CD4-positive, alpha-beta T cell treated with Interleukin-4 for 4 hours (primary cell): ENCODE data around the gene TMIGD2.
A peak's percentile ranks its signal among the peaks of the same experiment; 100 is the strongest.

Experiments used
- DNase-seq: peaks from one replicate; pipeline ENCODE4 v3.0.0-alpha.2; 2020

TMIGD2 gene

DNA sequence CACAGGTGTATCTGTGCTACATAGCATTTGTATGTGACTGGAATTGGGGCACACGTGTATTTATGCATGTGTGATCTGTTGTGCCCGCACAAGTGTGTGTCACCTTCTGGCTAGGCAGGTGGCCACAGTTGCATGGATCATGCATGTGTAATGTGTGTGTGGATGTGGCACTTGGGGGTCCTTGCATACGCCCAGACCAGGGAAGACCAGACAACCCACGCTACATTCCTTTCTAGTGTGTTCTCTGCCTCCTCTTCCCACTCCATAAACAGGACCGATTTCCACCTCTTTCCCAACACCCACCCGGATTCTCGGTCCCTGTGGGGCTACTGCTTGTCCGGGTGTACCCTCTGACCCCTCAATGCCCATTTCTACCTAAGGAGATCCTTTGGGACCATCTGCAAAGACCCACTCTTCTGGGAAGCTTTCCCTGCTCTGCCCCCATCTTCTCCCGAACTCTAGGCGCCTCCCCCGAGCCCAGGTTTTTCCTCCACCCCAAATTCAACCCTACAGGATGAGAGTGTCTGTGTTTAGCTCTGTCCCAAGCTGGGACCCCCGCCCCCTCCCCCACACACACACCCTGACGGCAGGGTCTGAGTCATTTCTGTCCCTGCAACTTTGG, 24.1 kb upstream of the TMIGD2 start:
- DNase-seq, result no peak

DNA sequence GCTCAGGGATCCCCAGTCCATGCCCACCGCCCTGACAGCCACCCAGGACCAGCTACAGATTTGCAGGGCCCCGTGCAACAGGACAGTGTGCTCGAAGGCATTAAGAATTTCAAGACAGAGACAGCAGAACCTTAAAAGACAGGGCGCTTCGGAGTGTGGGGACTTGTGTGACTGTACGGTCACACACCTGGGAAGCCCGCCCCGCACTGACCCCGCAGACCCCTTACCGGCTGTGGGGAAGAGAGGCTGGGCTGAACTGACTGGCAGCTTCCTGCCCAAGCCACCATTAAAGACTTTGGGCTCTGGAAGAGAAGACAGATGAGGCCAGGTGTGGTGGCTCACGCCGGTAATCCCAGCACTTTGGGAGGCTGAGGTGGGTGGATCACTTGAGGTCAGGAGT, 22.0 kb upstream of the TMIGD2 start:
- DNase-seq, result no peak

DNA sequence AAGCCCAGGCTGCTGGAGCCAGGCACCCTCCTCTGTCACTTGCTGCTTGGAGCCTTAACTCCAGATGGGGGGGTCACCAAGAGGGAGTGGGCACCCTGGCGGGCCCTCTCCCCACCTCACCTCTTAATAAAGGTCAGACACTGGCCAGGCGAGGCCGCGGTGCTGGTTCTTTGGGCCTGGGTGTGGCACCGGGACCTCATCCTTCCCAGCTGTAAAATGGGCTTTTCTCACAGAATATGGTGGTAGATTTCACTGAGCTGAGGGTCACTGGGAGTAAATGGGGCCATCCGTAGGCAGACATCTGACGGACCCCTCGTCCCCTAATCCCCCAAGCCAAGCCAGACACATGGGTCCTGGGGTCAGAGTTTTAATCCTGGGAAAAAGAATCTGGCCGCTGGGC, 21.5 kb upstream of the TMIGD2 start:
- DNase-seq, result no peak

DNA sequence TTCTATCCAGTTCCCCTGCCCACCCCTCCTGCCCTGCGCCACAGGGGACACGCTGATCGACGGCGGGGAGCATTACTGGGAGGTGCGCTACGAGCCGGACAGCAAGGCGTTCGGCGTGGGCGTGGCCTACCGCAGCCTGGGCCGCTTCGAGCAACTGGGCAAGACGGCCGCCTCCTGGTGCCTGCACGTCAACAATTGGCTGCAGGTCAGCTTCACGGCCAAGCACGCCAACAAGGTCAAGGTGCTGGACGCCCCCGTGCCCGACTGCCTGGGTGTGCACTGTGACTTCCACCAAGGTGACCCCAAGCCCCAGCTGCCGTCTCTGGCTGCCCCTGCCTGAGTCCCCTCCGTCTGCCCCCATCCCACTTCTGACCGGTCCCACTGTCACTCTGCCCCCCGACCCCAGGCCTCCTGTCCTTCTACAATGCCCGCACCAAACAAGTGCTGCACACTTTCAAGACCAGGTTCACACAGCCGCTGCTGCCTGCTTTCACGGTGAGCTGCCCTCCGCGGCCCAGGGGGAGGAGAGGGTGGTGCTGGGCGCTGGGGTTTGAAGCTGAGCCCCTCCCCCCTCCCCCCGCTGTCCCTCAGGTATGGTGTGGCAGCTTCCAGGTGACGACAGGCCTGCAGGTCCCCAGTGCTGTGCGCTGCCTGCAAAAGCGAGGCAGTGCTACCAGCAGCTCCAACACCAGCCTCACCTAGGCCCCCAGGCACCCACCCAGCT, 20.9 kb upstream of the TMIGD2 start:
- DNase-seq, result no peak

- no peak for DNase-seq
These were observed 18.2 kb upstream of the TMIGD2 start for GRCh38 chr19:4320419-4320818.

DNA sequence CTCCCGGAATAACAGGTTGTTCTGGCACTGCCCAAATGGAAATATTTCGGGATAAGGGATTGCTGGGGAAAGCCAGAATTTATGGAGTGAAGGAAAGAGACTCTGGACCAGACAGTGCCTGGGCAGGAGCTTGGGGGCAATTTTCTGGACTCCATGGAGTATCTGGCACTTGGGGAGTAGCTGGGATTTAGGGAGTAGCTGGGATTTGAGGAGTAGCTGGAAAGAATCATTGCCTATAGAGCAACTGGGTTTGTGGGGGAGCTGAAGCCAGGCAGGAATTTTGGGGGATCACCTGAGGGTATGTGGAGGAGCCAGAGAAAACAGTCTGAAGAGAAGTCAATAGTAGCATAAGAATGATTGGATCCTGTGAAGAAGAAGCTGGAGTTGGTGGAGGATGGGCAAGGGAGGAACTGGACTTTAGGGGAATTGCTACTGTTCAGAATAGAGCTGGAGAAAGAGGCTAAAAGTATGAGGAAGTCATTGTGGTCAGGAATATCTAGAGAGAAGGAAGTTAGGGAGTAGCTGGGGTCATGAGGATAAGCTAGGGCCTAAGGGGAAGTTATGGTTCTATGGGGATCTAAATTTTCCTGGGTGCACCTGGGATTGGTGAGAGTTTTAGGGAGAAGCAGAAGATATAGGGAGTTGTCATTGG, 17.0 kb upstream of the TMIGD2 start:
- no peak for DNase-seq

DNA sequence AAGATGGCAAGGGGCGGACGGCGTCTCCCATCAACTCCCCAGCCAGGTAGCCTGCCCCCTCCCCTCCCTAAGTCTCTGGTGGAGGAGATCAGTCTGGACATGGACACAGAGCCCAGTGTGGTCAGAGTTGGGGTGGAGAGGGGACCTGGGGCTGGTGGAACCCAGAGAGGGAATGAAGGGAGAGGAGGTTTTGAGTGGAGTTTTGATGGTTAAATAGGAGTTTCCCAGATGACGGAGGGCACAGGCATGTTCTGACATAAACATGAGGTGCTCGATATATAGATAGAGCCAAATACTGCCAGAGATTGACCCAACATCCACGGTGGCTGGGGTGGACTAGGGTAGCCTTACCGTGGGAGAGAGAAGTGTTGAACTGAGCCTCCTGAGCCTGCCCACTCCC, 16.3 kb upstream of the TMIGD2 start:
- no peak for DNase-seq

DNA sequence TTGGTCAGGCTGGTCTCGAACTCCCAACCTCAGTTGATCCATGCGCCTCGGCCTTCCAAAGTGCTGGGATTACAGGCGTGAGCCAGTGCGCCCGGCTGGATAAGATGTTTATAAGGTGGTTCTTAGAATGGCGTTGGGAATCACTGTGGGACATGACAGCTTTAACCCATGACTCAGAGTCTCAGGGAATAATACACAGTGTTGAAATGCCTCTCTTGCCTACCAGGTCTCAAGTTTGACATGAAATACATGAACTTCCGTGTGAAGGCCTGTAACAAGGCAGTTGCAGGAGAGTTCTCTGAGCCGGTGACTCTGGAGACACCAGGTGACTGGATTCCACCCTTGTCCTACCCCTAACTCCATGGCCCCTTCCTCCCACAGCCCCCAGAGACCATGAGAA, 14.8 kb upstream of the TMIGD2 start:
- DNase-seq, result no peak

DNA sequence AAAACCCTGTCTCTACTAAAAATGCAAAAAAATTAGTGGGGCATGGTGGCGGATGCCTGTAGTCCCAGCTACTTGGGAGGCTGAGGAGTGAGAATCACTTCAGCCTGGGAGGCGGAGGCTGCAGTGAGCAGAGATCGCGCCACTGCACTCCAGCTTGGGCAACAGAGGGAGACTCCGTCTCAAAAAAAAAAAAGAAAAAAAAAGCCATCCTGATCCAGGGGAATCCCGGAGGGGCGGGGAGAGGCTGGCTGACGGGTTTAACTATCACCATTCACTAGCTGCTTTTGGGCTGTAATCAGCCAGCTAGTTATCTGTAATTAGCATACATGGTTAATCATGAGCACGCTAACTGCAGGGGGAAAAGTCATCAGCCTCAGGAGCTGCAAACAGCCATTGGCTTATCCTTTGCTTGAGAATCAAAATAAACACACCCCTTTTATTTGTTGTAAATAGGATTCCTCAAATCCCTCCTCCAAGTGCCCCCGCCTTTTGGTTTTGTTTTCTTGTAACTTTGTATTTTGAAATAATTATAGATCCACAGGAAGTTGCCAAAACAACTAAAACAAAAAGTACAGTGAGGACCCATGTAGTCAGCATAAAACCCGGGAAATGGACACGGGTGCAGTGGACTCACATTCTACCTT, 11.8 kb upstream of the TMIGD2 start:
- no peak for DNase-seq

GRCh38 chr19:4310247-4311121, 8.3 kb upstream of the TMIGD2 start:
- DNase-seq, result no peak

- no peak for DNase-seq
These were observed 3.5 kb upstream of the TMIGD2 start for GRCh38 chr19:4305659-4306058.

DNA sequence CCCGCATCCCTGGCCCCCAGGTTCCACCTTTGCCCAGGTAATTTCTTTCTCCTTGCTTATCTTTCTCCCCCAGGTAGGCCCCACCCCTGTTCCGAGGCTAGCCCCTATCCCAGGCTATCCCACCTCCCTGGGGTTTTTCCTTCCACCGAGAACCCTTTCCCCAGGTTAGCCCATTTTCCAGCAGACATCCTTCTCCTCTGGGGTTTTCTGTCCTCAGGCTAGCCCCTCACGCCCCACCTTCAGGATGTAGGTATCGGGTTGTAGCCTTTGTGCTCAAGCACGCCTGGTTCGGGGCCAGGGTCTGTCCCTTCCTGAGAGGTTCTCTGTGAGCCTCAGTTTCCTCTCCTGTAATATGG, 3.0 kb upstream of the TMIGD2 start:
- DNase-seq, result no peak

DNA sequence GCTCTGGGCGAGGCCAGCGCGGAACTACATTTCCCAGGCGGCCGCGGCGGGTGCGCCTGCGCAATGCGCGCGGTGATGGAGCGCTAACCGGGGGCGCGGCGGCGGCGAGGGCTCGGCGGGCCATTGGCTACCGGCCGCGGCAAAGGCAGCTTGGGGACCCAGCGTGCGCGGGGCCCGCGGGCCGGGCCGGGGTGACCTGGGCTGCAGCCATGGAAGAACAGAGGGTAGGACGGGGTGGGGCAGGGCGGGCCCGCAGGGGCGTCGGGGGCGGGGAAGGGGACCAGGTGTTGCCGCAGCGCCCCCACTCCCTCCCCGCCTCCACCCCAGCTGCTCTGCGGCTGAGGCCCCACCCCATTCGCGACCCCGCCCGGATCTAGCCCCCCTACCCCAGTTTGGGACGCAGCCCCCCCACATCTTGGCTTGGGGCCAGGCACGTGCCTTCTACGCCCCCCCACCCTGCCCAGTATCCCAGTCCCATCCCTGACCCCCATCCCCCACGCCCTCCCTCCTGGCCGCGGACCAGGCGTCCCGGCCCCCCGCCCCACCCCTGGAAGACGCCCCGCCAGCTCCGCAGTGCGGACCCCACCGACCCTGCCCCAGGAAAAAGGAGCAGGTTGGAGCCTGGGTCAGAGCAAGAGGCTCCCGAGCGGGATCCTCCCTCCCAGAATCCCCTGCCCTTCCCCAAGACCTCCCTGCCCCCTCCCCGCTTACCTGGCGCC, 2.5 kb upstream of the TMIGD2 start, which contains the start of gene FSD1:
FSD1 (plus strand) TSS at position 61 of the 719 bp plus-strand sequence; CDS start at position 210, 149 bp downstream.
- DNase-seq, result peak; percentile 37

GRCh38 chr19:4303819-4304537, 1.8 kb upstream of the TMIGD2 start:
- no peak for DNase-seq

- no peak for DNase-seq
These were observed 473 bp downstream of the TMIGD2 start for GRCh38 chr19:4301590-4302242.

DNA sequence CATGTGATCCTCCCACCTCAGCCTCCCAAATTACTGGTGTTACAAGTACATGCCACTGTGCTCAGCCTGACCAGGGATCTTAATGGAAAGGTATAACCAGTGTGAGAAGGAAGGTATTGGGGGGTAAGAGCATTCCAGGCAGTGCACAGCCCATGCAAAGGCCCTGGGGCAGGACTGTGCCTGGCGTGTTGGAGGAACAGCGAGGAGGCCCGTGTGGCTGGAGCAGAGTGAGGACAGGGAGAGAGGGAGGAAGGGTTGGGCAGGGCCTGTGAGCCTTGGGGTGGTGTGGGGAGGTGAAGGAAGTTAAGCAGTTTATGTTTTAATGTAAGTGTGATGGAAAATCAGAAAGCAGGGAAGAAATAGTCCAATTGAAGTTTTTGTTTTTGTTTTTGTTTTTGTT, 1.6 kb downstream of the TMIGD2 start:
- no peak for DNase-seq

- DNase-seq, result no peak
These were observed 3.2 kb downstream of the TMIGD2 start for GRCh38 chr19:4298810-4299550.

DNA sequence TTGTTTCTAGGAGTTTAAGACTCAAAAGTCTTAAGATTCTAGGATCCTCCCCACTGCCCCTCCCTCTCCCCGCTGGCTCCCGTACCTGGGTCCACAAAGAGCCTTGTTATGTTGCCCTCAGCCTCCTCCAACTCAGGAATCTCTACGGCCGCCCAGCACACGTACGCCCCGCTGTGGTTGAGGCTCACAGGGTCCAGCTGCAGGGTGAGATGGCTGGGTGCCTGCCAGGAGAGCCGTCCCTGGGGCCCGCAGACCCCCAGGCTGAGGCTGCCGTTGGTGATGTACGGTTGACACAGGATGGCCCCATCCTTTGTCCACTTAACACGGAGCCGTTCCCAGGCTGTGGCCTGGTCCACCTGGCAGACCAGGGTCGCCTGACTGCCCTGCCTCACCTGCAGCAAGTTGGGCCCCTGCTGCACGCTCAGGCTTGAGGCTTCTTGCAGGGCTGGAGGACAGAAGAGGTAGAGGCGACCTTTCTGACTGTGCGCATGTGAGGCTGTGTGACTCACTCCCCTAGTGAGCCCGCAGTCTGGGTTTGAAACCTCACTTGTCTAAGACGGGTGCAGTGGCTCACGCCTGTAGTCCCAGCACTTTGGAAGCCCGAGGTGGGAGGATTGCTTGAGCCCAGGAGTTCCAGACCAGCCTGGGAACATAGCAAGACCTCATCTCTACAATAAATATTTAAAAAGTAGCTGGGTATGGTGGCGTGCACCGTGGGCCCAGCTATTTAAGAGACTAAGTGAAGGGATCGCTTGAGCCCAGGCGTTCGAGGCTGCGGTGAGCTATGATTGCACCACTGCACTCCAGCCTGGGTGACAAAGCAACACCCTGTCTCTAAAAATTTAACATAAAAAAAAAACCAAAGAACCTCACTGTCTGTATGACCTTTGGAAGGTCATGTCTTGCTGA, 4.0 kb downstream of the TMIGD2 start:
- no peak for DNase-seq
